Measurements from ENCODE around the gene MRPL36. TPM values are rescaled to one million over a fixed set of nuclear protein-coding genes. Genes with fewer than 3 reads are reported as not detected.
"Not testable (repeated sequence)": the region's sequence is repeated elsewhere in the genome, so short reads cannot be mapped to it uniquely, and the experiment has no call there.

Gene MRPL36
- 45.9 and 64.7 TPM in 2 replicates for total RNA-seq

- no peak for DNase-seq (ENCODE audit: extremely low read depth, low read depth, low spot score)
These were observed at the start of gene MRPL36 for GRCh38 chr5:1799602-1800471. MRPL36 (minus strand) TSS chr5:1799837; CDS start chr5:1798935, 902 bp downstream.

- DNase-seq (ENCODE audit: extremely low read depth, low read depth, low spot score) = no peak
These were observed 48.0 kb upstream of the MRPL36 start for GRCh38 chr5:1847611-1848010.

GRCh38 chr5:1847056-1847455 is 47.4 kb upstream of the MRPL36 start:
- no peak for DNase-seq (ENCODE audit: extremely low read depth, low read depth, low spot score)

- no peak for DNase-seq (ENCODE audit: extremely low read depth, low read depth, low spot score)
These were observed 46.9 kb upstream of the MRPL36 start for GRCh38 chr5:1846583-1846982.

DNA sequence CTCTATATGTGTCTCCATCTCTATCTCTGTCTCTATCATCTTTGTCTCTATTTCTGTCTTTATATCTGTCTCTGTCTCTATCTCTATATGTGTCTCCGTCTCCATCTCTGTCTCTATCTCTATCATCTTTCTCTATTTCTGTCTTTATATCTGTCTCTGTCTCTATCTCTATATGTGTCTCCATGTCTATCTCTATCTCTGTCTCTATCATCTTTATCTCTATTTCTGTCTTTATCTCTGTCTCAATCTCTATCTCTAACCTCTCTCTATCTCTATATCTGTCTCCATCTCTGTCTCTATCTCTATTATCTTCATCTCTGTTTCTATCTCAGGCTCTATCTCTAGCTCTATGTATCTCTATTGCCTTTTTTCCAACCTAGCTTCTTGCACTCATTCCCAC is 46.1 kb upstream of the MRPL36 start:
- no peak for DNase-seq (ENCODE audit: extremely low read depth, low read depth, low spot score)

- no peak for DNase-seq (ENCODE audit: extremely low read depth, low read depth, low spot score)
These were observed 45.2 kb upstream of the MRPL36 start for GRCh38 chr5:1844708-1845436.

DNA sequence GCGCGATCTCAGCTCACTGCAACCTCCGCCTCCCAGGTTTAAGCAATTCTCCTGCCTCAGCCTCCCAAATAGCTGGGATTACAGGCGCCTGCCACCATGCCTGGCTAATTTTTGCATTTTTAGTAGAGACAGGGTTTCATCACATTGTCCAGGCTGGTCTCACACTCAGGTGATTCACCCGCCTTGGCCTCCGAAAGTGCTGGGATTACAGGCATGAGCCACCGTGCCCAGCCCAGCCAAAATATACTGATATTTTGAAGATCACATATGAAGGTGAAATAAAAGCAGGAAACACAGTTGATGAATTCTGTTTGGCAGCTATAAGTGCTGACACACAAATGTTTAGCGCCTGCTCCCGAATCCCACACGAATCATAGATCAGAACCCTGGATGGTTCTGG is 44.1 kb upstream of the MRPL36 start:
- not testable (repeated sequence) for DNase-seq (ENCODE audit: extremely low read depth, low read depth, low spot score)

DNA sequence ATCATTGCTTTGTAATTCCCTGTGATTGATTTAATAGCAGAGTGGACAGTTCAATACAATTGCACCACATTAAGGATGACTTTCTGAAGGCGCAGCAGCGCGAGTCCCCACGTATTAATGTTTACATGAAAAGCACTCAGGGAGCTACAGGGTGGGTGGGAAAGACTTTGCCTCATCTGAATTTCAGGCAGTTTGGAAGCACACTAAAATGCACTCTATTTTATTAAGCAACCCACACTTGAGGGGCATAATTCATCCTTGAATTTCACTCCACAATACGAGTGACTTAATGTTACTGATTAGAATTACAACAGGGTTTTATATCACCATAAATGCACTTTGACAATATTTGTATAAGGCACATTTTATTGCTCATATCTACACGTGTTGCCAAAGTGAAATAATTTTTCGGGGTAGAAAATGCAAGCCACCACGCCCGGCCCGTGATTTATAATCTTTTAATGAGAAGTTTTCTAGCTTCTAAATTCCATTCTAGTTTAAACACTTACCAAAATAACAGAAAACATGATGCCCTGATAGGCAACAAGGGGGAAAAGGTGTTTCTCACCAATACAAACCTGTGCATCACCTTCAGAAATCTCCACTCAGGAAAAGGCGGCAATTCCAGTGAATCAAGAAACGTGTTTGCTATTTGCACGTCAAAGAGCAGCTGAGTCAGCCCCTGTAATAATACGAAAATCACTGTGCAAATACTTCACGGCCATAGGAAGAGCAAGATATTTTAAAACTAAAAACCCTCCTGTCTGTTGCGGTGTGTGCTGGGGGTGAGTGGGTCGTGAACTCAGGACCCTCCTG is 42.6 kb upstream of the MRPL36 start:
- DNase-seq (ENCODE audit: extremely low read depth, low read depth, low spot score) = no peak

DNA sequence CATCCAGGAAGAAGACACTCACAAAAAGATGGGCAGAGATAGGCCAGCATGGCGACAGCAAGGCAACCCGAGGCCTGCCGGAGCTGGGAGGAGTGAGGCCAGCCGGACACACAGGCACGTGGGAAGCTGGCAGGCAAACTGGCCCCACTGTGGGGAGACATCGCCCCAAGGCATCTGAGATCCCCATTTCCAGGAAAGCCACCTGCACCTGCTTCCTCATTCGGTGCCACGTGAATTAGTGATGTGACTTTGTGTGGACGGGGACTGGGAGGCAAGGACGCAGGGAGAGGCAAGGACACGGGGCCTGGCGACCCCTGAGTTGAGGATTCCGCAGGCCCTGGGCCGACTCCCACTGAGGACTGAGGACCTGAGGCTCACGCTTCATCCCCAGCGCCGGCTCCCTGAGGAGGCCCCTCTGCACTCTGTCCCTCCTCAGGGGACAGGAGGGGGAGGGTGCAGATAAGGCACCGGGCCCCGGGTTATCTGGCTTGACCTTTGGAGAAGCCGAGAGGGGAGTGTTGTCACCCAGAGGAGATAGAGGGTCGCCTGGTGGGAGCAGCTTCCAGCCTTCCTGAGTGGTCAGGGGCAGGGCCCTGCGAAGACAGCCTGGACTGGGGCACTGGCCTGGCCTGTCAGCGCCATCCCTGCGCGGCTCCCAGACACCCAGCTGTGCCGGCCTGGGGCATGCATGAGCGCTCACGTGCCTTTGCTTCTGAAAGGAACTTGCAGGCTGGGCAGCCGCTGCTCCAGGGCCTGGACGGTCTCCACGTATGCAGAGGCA is 41.3 kb upstream of the MRPL36 start:
- DNase-seq (ENCODE audit: extremely low read depth, low read depth, low spot score) = no peak

DNA sequence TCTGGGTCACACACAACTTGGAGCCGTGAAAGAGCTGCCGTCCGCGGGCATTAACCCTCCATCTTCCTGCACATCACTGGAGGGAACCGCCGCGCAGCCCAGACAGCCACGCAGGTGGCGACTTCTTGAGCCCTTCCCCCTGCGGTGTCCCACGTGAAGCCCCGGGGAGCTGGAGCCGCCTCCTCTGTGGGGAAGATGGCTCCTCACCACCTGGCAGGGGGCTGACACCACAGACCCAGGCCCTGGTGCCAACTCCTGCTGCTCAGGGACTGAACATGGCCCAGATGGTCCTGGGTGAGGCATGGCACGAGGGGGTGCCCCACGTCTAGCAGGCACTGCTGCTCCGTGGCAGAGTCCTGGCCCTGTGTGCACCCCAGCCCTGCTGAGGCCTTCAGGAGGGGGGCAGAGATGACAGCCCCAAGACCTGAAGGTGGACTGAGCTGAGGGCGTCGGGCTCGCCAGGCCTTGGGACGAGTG is 40.5 kb upstream of the MRPL36 start:
- DNase-seq (ENCODE audit: extremely low read depth, low read depth, low spot score) = no peak

- DNase-seq (ENCODE audit: extremely low read depth, low read depth, low spot score) = no peak
These were observed 38.4 kb upstream of the MRPL36 start for GRCh38 chr5:1838013-1838412.

GRCh38 chr5:1836891-1837880 is 37.5 kb upstream of the MRPL36 start:
- DNase-seq (ENCODE audit: extremely low read depth, low read depth, low spot score) = no peak

GRCh38 chr5:1836176-1836890 is 36.7 kb upstream of the MRPL36 start:
- no peak for DNase-seq (ENCODE audit: extremely low read depth, low read depth, low spot score)

GRCh38 chr5:1835431-1835830 is 35.8 kb upstream of the MRPL36 start:
- DNase-seq (ENCODE audit: extremely low read depth, low read depth, low spot score) = no peak

GRCh38 chr5:1834721-1835429 is 35.2 kb upstream of the MRPL36 start:
- no peak for DNase-seq (ENCODE audit: extremely low read depth, low read depth, low spot score)

- no peak for DNase-seq (ENCODE audit: extremely low read depth, low read depth, low spot score)
These were observed 34.5 kb upstream of the MRPL36 start for GRCh38 chr5:1834022-1834551.

GRCh38 chr5:1833264-1834021 is 33.8 kb upstream of the MRPL36 start:
- no peak for DNase-seq (ENCODE audit: extremely low read depth, low read depth, low spot score)

Data from glomerular endothelial cell (primary cell).